Lower leg skin (tissue), 4 donors: ENCODE results near the gene CAMK2A. TPM values are rescaled to one million over a fixed set of nuclear protein-coding genes. Genes with fewer than 3 reads are reported as not detected.

ENCODE experiments used
- DNase-seq, 2 donors: peaks; one replicate each; pipeline ENCODE4 v3.0.0-alpha.2; 2019; ENCODE audit warnings: low spot score in 2 of 2
- H3K4me3 ChIP-seq: fragments of 200-600 bp; sonication (generic); 2 replicates; pipeline ENCODE4 v1.5.1; 2017; ENCODE audit warnings: mild to moderate bottlenecking, low read depth; ENCODE audit not compliant: poor library complexity, severe bottlenecking
- CTCF ChIP-seq, 3 donors: fragments of 450-650 bp; IDR thresholded peaks; one replicate each; pipeline ENCODE4 v1.5.1; 2016; ENCODE audit warnings: antibody characterized with exemption in 3 of 3, mild to moderate bottlenecking in 3 of 3, moderate library complexity in 2 of 3
- POLR2A ChIP-seq, 2 donors: fragments of 450-650 bp; IDR thresholded peaks; one replicate each; pipeline ENCODE4 v1.6.1; 2016 to 2017; ENCODE audit warnings: antibody characterized with exemption in 2 of 2, mild to moderate bottlenecking in 1 of 2, moderate library complexity in 1 of 2
- WGBS, 2 donors: methylation state at CpG; one replicate each; pipeline ENCODE4 v1.1.5; 2018; 5-methylcytosine and 5-hydroxymethylcytosine counted together
- intact Hi-C: fragments of 100-400 bp; cut with DNase I; formaldehyde crosslinking; loops from one replicate; pipeline ENCODE4 v1.15.0; 2023; ENCODE audit warnings: low total_unique reads
- total RNA-seq, 4 donors: library from RNA; depleted of rRNA; stranded (reverse); fragments of >200 nt; gene quantifications; one replicate each; pipeline ENCODE4 v1.1.0, GENCODE V29; 2016

CAMK2A gene
- total RNA-seq, 4 donors from 2014 or later, result 0.23 TPM; not detected in 3

GRCh38 chr5:150175536-150175935 lies 114.0 kb downstream of the CAMK2A start:
- no peak for TF ChIP-seq CTCF (IDR thresholded peaks at IDR 0.05)
- TF ChIP-seq POLR2A (IDR thresholded peaks at IDR 0.05), result no peak
- WGBS, 2 donors, result 67 to 73% methylated on average over 5 of the region's 5 CpGs
- no peak for DNase-seq
- no peak overlapping the region for H3K4me3 ChIP-seq
- intact Hi-C loops, result no loop called here

GRCh38 chr5:150175076-150175475 lies 114.5 kb downstream of the CAMK2A start:
- TF ChIP-seq POLR2A (IDR thresholded peaks at IDR 0.05), result no peak
- intact Hi-C loops, result no loop called here
- H3K4me3 ChIP-seq, result no peak overlapping the region
- no peak for DNase-seq
- 56% methylated on average over 1 of the region's 1 CpG for WGBS, 2 donors

GRCh38 chr5:150174285-150174684 lies 115.3 kb downstream of the CAMK2A start:
- intact Hi-C loops, result no loop called here
- 78 to 84% methylated on average over 6 of the region's 6 CpGs for WGBS, 2 donors

GRCh38 chr5:150173161-150173560 lies 116.4 kb downstream of the CAMK2A start:
- no peak for DNase-seq
- 84 to 87% methylated on average over 3 of the region's 3 CpGs for WGBS, 2 donors
- H3K4me3 ChIP-seq, result no peak overlapping the region
- intact Hi-C loops, result no loop called here
- TF ChIP-seq POLR2A (IDR thresholded peaks at IDR 0.05) (no peak), CTCF (IDR thresholded peaks at IDR 0.05) (no peak)

More at GRCh38 chr5:150174285-150174684, 115.3 kb downstream of the CAMK2A start:
- no peak for DNase-seq
- no peak overlapping the region for H3K4me3 ChIP-seq
- TF ChIP-seq POLR2A (IDR thresholded peaks at IDR 0.05) (no peak), CTCF (IDR thresholded peaks at IDR 0.05) (no peak)

- 88 to 90% methylated on average over 4 of the region's 4 CpGs for WGBS, 2 donors
- H3K4me3 ChIP-seq, result no peak overlapping the region
- TF ChIP-seq CTCF (IDR thresholded peaks at IDR 0.05), result no peak
- TF ChIP-seq POLR2A (IDR thresholded peaks at IDR 0.05), result no peak
- intact Hi-C loops, result no loop called here
- DNase-seq, result no peak
Measured at GRCh38 chr5:150172556-150172955, 117.0 kb downstream of the CAMK2A start.

- intact Hi-C loops, result no loop called here
- no peak for DNase-seq
- H3K4me3 ChIP-seq, result no peak overlapping the region
- WGBS, 2 donors, result 65 to 70% methylated on average over 1 of the region's 1 CpG
- no peak for TF ChIP-seq CTCF (IDR thresholded peaks at IDR 0.05)
- TF ChIP-seq POLR2A (IDR thresholded peaks at IDR 0.05), result no peak
Measured at GRCh38 chr5:150172145-150172544, 117.4 kb downstream of the CAMK2A start.

Other genes starting within 250 kb of the CAMK2A start
- gene CSF1R, start 203.2 kb downstream of the CAMK2A start, total RNA-seq, result 10 to 100 TPM; 17.9 to 27.3 (median 23.9) TPM
- 10 to 100 TPM; 33.9 to 88.7 (median 41.7) TPM for gene PDGFRB, start 133.9 kb downstream of the CAMK2A start, total RNA-seq
- not detected for gene CDX1, start 123.0 kb downstream of the CAMK2A start, total RNA-seq
- gene SLC6A7, start 99.7 kb downstream of the CAMK2A start, total RNA-seq, result under 1 TPM in 1 of 4 donors, not detected in 3; 0.88 TPM
- 1 to 10 TPM; 1.6 to 4.5 (median 2.6) TPM for gene ARSI, start 13.1 kb upstream of the CAMK2A start, total RNA-seq
- gene TCOF1, start 67.9 kb upstream of the CAMK2A start, total RNA-seq, result 10 to 100 TPM; 30.6 to 35.0 (median 32.2) TPM
- 100 to 1,000 TPM; 500 to 762 (median 613) TPM for gene CD74, start 123.1 kb upstream of the CAMK2A start, total RNA-seq
- gene RPS14, start 160.0 kb upstream of the CAMK2A start, total RNA-seq, result 1,000 to 10,000 TPM; 2,497 to 4,490 (median 3,854) TPM
- 100 to 1,000 TPM in 3 of 4 donors, 10 to 100 TPM in 1; 62.9 to 127 (median 115) TPM for gene NDST1, start 218.4 kb upstream of the CAMK2A start, total RNA-seq